H1 (cell line): ENCODE data around the gene USP10. TPM values are rescaled to one million over a fixed set of nuclear protein-coding genes. Genes with fewer than 3 reads are reported as not detected.

ENCODE experiments used
- CTCF ChIA-PET: fragments of 300-600 bp; sonication (Branson Sonifier 250); formaldehyde crosslinking; loops from one replicate; lab custom pipeline; 2021; ENCODE audit not compliant: partially characterized antibody; lab: Charles Lee
- POLR2A ChIA-PET: fragments of 300-600 bp; sonication (Branson Sonifier 250); formaldehyde crosslinking; loops from one replicate; lab custom pipeline; 2021; ENCODE audit warnings: inconsistent platforms; ENCODE audit not compliant: partially characterized antibody; lab: Charles Lee
- DNase-seq, 2 experiments: peaks; one replicate each; pipeline versions ENCODE4 v3.0.0 to v3.0.0-alpha.2; 2010 to 2022; ENCODE audit warnings: low spot score in 2 of 2, low read depth in 1 of 2, mixed read lengths in 1 of 2
- FAIRE-seq: peaks from 2 replicates; lab custom pipeline; 2011; peaks lifted over from hg19 to GRCh38; lab: Jason Lieb, UNC
- H2AFZ ChIP-seq: 2 replicates; pipeline ENCODE4 v1.8.1; 2012; ENCODE audit warnings: low read length, inconsistent platforms
- H2AK5ac ChIP-seq: 2 replicates; pipeline ENCODE4 v1.6.1; 2013; ENCODE audit warnings: low read depth, low read length
- H2BK120ac ChIP-seq: replicated peaks from 2 replicates; pipeline ENCODE3; 2013; ENCODE audit warnings: low read depth, low read length, inconsistent platforms
- H2BK12ac ChIP-seq: 2 replicates; pipeline ENCODE4 v1.6.1; 2013; ENCODE audit warnings: low read depth, low read length
- H2BK15ac ChIP-seq: 2 replicates; pipeline ENCODE4 v1.6.1; 2013; ENCODE audit warnings: low read length
- H2BK20ac ChIP-seq: 2 replicates; pipeline ENCODE4 v1.6.1; 2013; ENCODE audit warnings: low read length
- H2BK5ac ChIP-seq: 2 replicates; pipeline ENCODE4 v1.6.1; 2013; ENCODE audit warnings: low read depth, low read length
- H3K14ac ChIP-seq: 2 replicates; pipeline ENCODE4 v1.6.1; 2013; ENCODE audit warnings: inconsistent platforms; ENCODE audit not compliant: insufficient read length
- H3K18ac ChIP-seq: 2 replicates; pipeline ENCODE4 v1.6.1; 2013; ENCODE audit warnings: low read length; ENCODE audit errors: extremely low read depth
- H3K23ac ChIP-seq: 2 replicates; pipeline ENCODE4 v1.6.1; 2013; ENCODE audit warnings: inconsistent platforms; ENCODE audit not compliant: insufficient read length
- H3K23me2 ChIP-seq: 2 replicates; pipeline ENCODE4 v1.6.1; 2013; ENCODE audit warnings: low read depth, low read length
- H3K27ac ChIP-seq: 2 replicates; pipeline ENCODE4 v1.6.1; 2011; ENCODE audit warnings: low read depth, low read length, inconsistent platforms
- H3K27me3 ChIP-seq, 4 experiments: replicated peaks in 1 of 4; 1 replicate in 1 of 4; 2 replicates in 3 of 4; pipeline versions ENCODE4 v1.6.1 to v1.8.1; 2011 to 2013; ENCODE audit warnings: low read length in 3 of 4, mild to moderate bottlenecking in 3 of 4, inconsistent platforms in 2 of 4, mixed read lengths in 2 of 4, moderate library complexity in 1 of 4; ENCODE audit not compliant: control insufficient read depth in 3 of 4, insufficient read depth in 3 of 4; ENCODE audit errors: extremely low read depth in 1 of 4
- H3K36me3 ChIP-seq, 4 experiments: 2 replicates each; pipeline versions ENCODE4 v1.6.1 to v1.8.1; 2011 to 2013; ENCODE audit warnings: mild to moderate bottlenecking in 4 of 4, low read length in 3 of 4, moderate library complexity in 2 of 4, control low read depth in 1 of 4, inconsistent platforms in 1 of 4; ENCODE audit not compliant: insufficient read depth in 4 of 4, control insufficient read depth in 2 of 4
- H3K4ac ChIP-seq: replicated peaks from 2 replicates; pipeline ENCODE3; 2013; ENCODE audit warnings: low read length, low read depth, mixed read lengths, inconsistent platforms; ENCODE audit not compliant: insufficient read length
- H3K4me1 ChIP-seq, 4 experiments: replicated peaks in 1 of 4; 1 replicate in 1 of 4; 2 replicates in 3 of 4; pipeline versions ENCODE4 v1.6.1 to v1.8.1; 2011 to 2013; ENCODE audit warnings: low read length in 3 of 4, inconsistent platforms in 2 of 4, mixed read lengths in 1 of 4; ENCODE audit not compliant: insufficient read depth in 4 of 4, control insufficient read depth in 3 of 4
- H3K4me2 ChIP-seq, 2 experiments: 2 replicates each; pipeline versions ENCODE4 v1.6.1 to v1.8.1; 2011 to 2013; ENCODE audit warnings: low read depth in 2 of 2, low read length in 2 of 2, control low read depth in 1 of 2, inconsistent platforms in 1 of 2, mild to moderate bottlenecking in 1 of 2; ENCODE audit not compliant: insufficient read depth in 1 of 2
- H3K4me3 ChIP-seq, 4 experiments: fragments of 200-600, 300-600 bp in 1 of 4; sonication (generic), shearing (Covaris generic), sonication (Bioruptor Twin) in 1 of 4; 2 replicates each; pipeline versions ENCODE4 v1.5.1 to v1.8.1; 2011 to 2016; ENCODE audit warnings: low read length in 4 of 4, low read depth in 3 of 4, control low read depth in 2 of 4, inconsistent platforms in 2 of 4, mild to moderate bottlenecking in 2 of 4, mixed read lengths in 1 of 4, moderate library complexity in 1 of 4; ENCODE audit not compliant: insufficient read depth in 2 of 4; ENCODE audit errors: extremely low read depth in 1 of 4
- H3K56ac ChIP-seq: replicated peaks from 2 replicates; pipeline ENCODE3; 2013; ENCODE audit warnings: low read depth, mild to moderate bottlenecking, mixed read lengths, low read length, inconsistent platforms; ENCODE audit not compliant: insufficient read length
- H3K79me1 ChIP-seq: 2 replicates; pipeline ENCODE4 v1.6.1; 2013; ENCODE audit warnings: low read depth, low read length, control low read depth
- H3K79me2 ChIP-seq, 2 experiments: 2 replicates each; pipeline versions ENCODE4 v1.6.1 to v1.8.1; 2012 to 2013; ENCODE audit warnings: low read length in 2 of 2, mild to moderate bottlenecking in 2 of 2, inconsistent platforms in 1 of 2; ENCODE audit not compliant: insufficient read depth in 2 of 2, control insufficient read depth in 1 of 2
- H3K9ac ChIP-seq, 4 experiments: replicated peaks in 1 of 4; 1 replicate in 1 of 4; 2 replicates in 3 of 4; pipeline versions ENCODE4 v1.6.1 to v1.8.1; 2011 to 2013; ENCODE audit warnings: low read depth in 3 of 4, low read length in 3 of 4, control low read depth in 2 of 4, mild to moderate bottlenecking in 2 of 4, moderate library complexity in 2 of 4, inconsistent platforms in 1 of 4; ENCODE audit errors: extremely low read depth in 1 of 4
- H3K9me3 ChIP-seq, 2 experiments: 2 replicates each; pipeline versions ENCODE4 v1.6.1 to v1.8.1; 2012 to 2013; ENCODE audit warnings: mild to moderate bottlenecking in 2 of 2, moderate library complexity in 2 of 2, control low read depth in 1 of 2, inconsistent platforms in 1 of 2, low read depth in 1 of 2, low read length in 1 of 2, mixed read lengths in 1 of 2; ENCODE audit not compliant: insufficient read depth in 2 of 2
- H4K20me1 ChIP-seq, 2 experiments: replicated peaks in 1 of 2; 2 replicates each; pipeline versions ENCODE3 to v1.8.1; 2011 to 2013; ENCODE audit warnings: inconsistent platforms in 2 of 2, low read length in 2 of 2, mild to moderate bottlenecking in 1 of 2; ENCODE audit not compliant: insufficient read depth in 2 of 2, control insufficient read depth in 1 of 2
- H4K5ac ChIP-seq: 2 replicates; pipeline ENCODE4 v1.6.1; 2013; ENCODE audit warnings: low read length, low read depth, mixed read lengths, inconsistent platforms; ENCODE audit not compliant: insufficient read length
- H4K8ac ChIP-seq: 2 replicates; pipeline ENCODE4 v1.8.0; 2013; ENCODE audit warnings: mild to moderate bottlenecking, moderate library complexity, low read length, inconsistent platforms; ENCODE audit not compliant: insufficient read depth; ENCODE audit errors: extremely low read depth
- H4K91ac ChIP-seq: replicated peaks from 2 replicates; pipeline ENCODE3; 2013; ENCODE audit warnings: low read length, mixed read lengths, inconsistent platforms; ENCODE audit not compliant: insufficient read length
- BACH1 ChIP-seq: IDR thresholded peaks from 2 replicates; pipeline ENCODE4 v1.6.1; 2012; ENCODE audit warnings: low read length, improper control_type of control experiment
- CBX5 ChIP-seq: fragments of 300-800, 300-1000 bp; sonication (generic); IDR thresholded peaks from 2 replicates; pipeline ENCODE4 v1.7.1; 2016; ENCODE audit warnings: antibody characterized with exemption, low read length, low read depth
- GTF2F1 ChIP-seq: IDR thresholded peaks from 2 replicates; pipeline ENCODE4 v1.6.1; 2012; ENCODE audit warnings: low read depth, low read length, improper control_type of control experiment, borderline replicate concordance
- KDM1A ChIP-seq: fragments of 200-600, 300-600 bp; sonication (generic); IDR thresholded peaks from 2 replicates; pipeline ENCODE4 v1.7.1; 2016; ENCODE audit warnings: mild to moderate bottlenecking, low read length, borderline replicate concordance
- SUZ12 ChIP-seq: fragments of 200-600 bp; sonication (generic); IDR thresholded peaks from 2 replicates; pipeline ENCODE4 v1.6.1; 2012; ENCODE audit warnings: mild to moderate bottlenecking, inconsistent platforms, low read length, moderate library complexity, mixed read lengths
- ZNF274 ChIP-seq: IDR thresholded peaks from 2 replicates; pipeline ENCODE4 v1.7.0; 2012; ENCODE audit warnings: low read length, borderline replicate concordance; ENCODE audit errors: extremely low read depth
- WGBS, 2 experiments: shearing (Covaris generic) in 1 of 2; methylation state at CpG; one replicate each; pipeline versions ENCODE4 v1.1.6 to v1.1.7; 2013 to 2015; ENCODE audit warnings: low lambda C conversion rate in 2 of 2, mixed read lengths in 2 of 2, inconsistent platforms in 1 of 2, low coverage in 1 of 2, missing lambda C conversion rate in 1 of 2; ENCODE audit not compliant: insufficient replicate concordance in 2 of 2, insufficient coverage in 1 of 2, insufficient read length in 1 of 2; ENCODE audit errors: extremely low coverage in 1 of 2, missing lambda C conversion rate in 1 of 2; 5-methylcytosine and 5-hydroxymethylcytosine counted together
- polyA plus RNA-seq, 7 experiments: library from polyadenylated mRNA; depleted of rRNA in 3 of 7; stranded (reverse) in 5 of 7; unstranded in 2 of 7; fragments of >200 nt in 5 of 7; fragments of 200-250 nt in 2 of 7; gene quantifications; 1 replicate in 5 of 7; 2 replicates in 1 of 7; 4 replicates in 1 of 7; pipeline versions ENCODE4 v1.2.1 to v1.2.3, GENCODE V29; 2011 to 2013; ENCODE audit warnings: missing spikeins in 2 of 7, mixed read lengths in 2 of 7
- total RNA-seq: library from RNA; stranded (reverse); fragmentation: NEBNext Ultra II Directional; extraction: Animal tissue kit (Norgen Biotek cat#: 25700); gene quantifications from 2 replicates; pipeline ENCODE4 v1.2.1, GENCODE V29; 2021

Gene USP10
- total and polyA plus RNA-seq, 2 of the 8 experiments (the other 6 are each of a cell fraction or from before 2014, with no cell fraction given) = 171 to 195 TPM

GRCh38 chr16:84825896-84826557, 126.2 kb downstream of the USP10 start:
- no peak overlapping the region for H4K5ac ChIP-seq
- H3K27me3 ChIP-seq = peaks cover 0 to 4% (median 1%) of the 10 kb centered on the region in 4 experiments; a peak in 5 of 7 replicates
- no peak for DNase-seq
- H2BK12ac ChIP-seq = no peak overlapping the region
- H3K4me1 ChIP-seq = peaks cover 0 to 4% (median 0%) of the 10 kb centered on the region in 4 experiments; a peak in 2 of 7 replicates
- H3K79me2 ChIP-seq = no peaks in the 10 kb centered on the region
- no peak overlapping the region for H2BK120ac ChIP-seq
- H2BK15ac ChIP-seq = no peak overlapping the region
- no peaks in the 10 kb centered on the region for H3K9me3 ChIP-seq
- no peak overlapping the region for H3K4ac ChIP-seq
- TF ChIP-seq ZNF274 (no peak), GTF2F1 (no peak), KDM1A (no peak), CBX5 (no peak), BACH1 (no peak), SUZ12 (no peak)
- H3K18ac ChIP-seq = no peak overlapping the region
- FAIRE-seq = no peak
- H4K91ac ChIP-seq = no peak overlapping the region
- no peak overlapping the region for H2BK20ac ChIP-seq
- 91% methylated on average over 8 of the region's 8 CpGs; no CpG with 5 or more reads in 1 of the 2 experiments for WGBS, 2 experiments
- H3K27ac ChIP-seq = no peak overlapping the region
- H3K23me2 ChIP-seq = no peaks in the 10 kb centered on the region
- H3K4me2 ChIP-seq = no peak overlapping the region
- H3K56ac ChIP-seq = no peak overlapping the region
- H3K9ac ChIP-seq = no peak overlapping the region
- H3K14ac ChIP-seq = no peak overlapping the region
- H3K79me1 ChIP-seq = no peaks in the 10 kb centered on the region
- no peak overlapping the region for H2BK5ac ChIP-seq
- ChIA-PET CTCF (interaction anchor here (0.6 to 2.2 kb wide), 9 partner anchors 10 to 507 kb away, joined by 3 to 9 read pairs (median 4); no protein-coding TSS in a partner anchor), POLR2A (interaction anchor here (1.3 kb wide), 1 partner anchor 145 kb away, joined by 3 read pairs; no protein-coding TSS in a partner anchor)
- H4K8ac ChIP-seq = no peak overlapping the region
- H2AK5ac ChIP-seq = no peak overlapping the region
- H2AFZ ChIP-seq = no peak overlapping the region
- no peak overlapping the region for H3K4me3 ChIP-seq
- no peaks in the 10 kb centered on the region for H4K20me1 ChIP-seq
- H3K23ac ChIP-seq = no peak overlapping the region
- H3K36me3 ChIP-seq = no peaks in the 10 kb centered on the region
